ENCODE measurements around the gene TSPAN4. TPM values are rescaled to one million over a fixed set of nuclear protein-coding genes. Genes with fewer than 3 reads are reported as not detected.

The TSPAN4 gene
- total and polyA plus RNA-seq, 2 donors (not counting 1 experiment from before 2014, with no cell fraction given): 2.9 to 7.4 TPM

DNA sequence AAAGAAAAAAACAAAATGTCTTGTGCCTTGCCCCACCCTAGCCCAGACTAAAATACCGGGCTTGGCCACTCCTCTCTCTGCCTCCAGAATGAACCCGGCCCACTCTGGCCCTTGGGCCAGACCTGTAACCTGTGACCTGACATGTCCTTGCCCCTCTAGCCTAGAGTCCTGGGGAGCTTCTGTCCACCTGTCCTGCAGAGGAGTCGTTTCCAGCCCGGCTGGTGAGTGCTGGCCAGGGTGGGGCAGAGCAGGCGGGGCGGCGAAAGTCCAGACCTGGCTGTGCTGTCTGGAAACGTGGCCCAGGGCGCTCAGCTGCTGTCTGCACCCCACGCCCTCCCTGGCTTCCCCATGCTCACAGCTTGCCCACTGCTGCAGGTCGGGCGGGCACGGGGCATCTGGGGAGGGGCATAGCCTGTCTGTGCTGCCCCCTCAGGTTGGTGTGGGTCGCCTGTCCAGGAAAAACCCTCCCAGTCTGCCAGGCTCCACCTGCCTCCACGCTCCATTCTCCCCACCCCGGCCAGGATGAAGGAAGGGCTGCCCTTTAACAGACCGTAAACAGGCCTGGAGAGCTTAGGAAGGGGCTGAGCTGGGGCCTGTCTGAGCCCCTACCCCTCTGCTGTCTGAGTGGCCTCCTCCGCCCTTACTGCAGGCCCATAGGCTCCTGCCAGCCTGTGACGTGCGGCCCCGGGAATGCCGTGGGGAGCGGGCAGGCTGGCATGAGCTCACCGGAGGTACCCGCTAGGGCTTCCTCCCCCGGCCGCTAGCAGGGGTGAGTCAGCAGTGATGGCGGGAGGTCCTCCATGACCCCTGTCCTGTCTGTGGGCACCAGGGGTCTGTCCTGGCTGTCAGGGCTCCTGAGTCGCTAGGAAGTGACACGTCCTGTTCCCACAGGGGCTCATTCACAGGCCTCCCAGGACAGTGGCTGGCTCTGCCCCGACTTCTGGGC, 8.0 kb upstream of the TSPAN4 start:
- no peak overlapping the region for H3K27ac Mint-ChIP-seq
- peaks cover 51% of the 10 kb centered on the region for H4K20me1 ChIP-seq (ENCODE audit: control insufficient read depth, insufficient read depth, low read length, poor library complexity, severe bottlenecking)
- no peak overlapping the region for H3K4me3 ChIP-seq (ENCODE audit: control extremely low read depth in 1 of 5, extremely low read depth in 1 of 5, insufficient read depth in 1 of 5, low read depth in 2 of 5, low read length in 4 of 5)
- peaks cover 27% of the 10 kb centered on the region for H3K4me1 Mint-ChIP-seq
- intact Hi-C loops (cut with micrococcal nuclease): no loop called here
- 37% methylated on average over 25 of the region's 31 CpGs for WGBS (ENCODE audit: insufficient coverage)
- H3K4me1 ChIP-seq (ENCODE audit: control insufficient read depth in 2 of 2, insufficient read depth in 2 of 2, low read length in 2 of 2): peaks cover 36 to 43% of the 10 kb centered on the region in 2 donors
- CTCF ChIA-PET: interaction anchor here (0.9 to 2.1 kb wide), 2 partner anchors 9 to 12 kb away, joined by 3 to 6 read pairs; partner anchors contain the start of gene TSPAN4
- no peak overlapping the region for H3K9ac ChIP-seq (ENCODE audit: low read length)
- no peaks in the 10 kb centered on the region for H3K9me3 Mint-ChIP-seq (ENCODE audit: insufficient read depth)
- H2AFZ ChIP-seq (ENCODE audit: insufficient read depth, low read depth, low read length, poor library complexity, severe bottlenecking): no peak overlapping the region
- no peaks in the 10 kb centered on the region for H3K27me3 Mint-ChIP-seq
- ATAC-seq (ENCODE audit: low read depth) (no peak), DNase-seq (no peak)
- H3K4me3 Mint-ChIP-seq: peak overlapping the region; percentile 50
- no peak for TF ChIP-seq EZH2 (IDR thresholded peaks at IDR 0.05; ENCODE audit: borderline replicate concordance, insufficient read depth, low read depth, low read length, poor library complexity, severe bottlenecking)
- TF ChIP-seq, protein P1, sequence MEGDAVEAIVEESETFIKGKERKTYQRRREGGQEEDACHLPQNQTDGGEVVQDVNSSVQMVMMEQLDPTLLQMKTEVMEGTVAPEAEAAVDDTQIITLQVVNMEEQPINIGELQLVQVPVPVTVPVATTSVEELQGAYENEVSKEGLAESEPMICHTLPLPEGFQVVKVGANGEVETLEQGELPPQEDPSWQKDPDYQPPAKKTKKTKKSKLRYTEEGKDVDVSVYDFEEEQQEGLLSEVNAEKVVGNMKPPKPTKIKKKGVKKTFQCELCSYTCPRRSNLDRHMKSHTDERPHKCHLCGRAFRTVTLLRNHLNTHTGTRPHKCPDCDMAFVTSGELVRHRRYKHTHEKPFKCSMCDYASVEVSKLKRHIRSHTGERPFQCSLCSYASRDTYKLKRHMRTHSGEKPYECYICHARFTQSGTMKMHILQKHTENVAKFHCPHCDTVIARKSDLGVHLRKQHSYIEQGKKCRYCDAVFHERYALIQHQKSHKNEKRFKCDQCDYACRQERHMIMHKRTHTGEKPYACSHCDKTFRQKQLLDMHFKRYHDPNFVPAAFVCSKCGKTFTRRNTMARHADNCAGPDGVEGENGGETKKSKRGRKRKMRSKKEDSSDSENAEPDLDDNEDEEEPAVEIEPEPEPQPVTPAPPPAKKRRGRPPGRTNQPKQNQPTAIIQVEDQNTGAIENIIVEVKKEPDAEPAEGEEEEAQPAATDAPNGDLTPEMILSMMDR (IDR thresholded peaks at IDR 0.05): no peak
- no peak overlapping the region for H3K27ac ChIP-seq (ENCODE audit: low read length in 2 of 2)
- peaks cover 0 to 42% (median 11%) of the 10 kb centered on the region in 4 experiments for H3K27me3 ChIP-seq (replicated peaks in 1 of 4; ENCODE audit: control extremely low read depth in 1 of 4, control insufficient read depth in 3 of 4, insufficient read depth in 4 of 4, low read length in 3 of 4)
- POLR2A ChIA-PET: interaction anchor here (1.1 to 2.0 kb wide), 2 partner anchors 9 to 15 kb away, joined by 5 to 8 read pairs; partner anchors contain the start of genes PNPLA2 and TSPAN4
- H3K9me3 ChIP-seq (ENCODE audit: control extremely low read depth in 1 of 3, control insufficient read depth in 2 of 3, insufficient read depth in 1 of 3, low read length in 2 of 3): peaks cover 0 to 2% (median 0%) of the 10 kb centered on the region in 3 donors
- H3K79me2 ChIP-seq (ENCODE audit: control insufficient read depth, insufficient read depth, low read length): no peaks in the 10 kb centered on the region
- H3K36me3 ChIP-seq (replicated peaks in 1 of 2; ENCODE audit: control extremely low read depth in 1 of 2, control insufficient read depth in 1 of 2, extremely low read depth in 1 of 2, insufficient read depth in 2 of 2, low read length in 1 of 2): peaks cover 0 to 13% of the 10 kb centered on the region in 2 experiments
- peak overlapping the region; percentile 12 for H3K4me2 ChIP-seq (replicated peaks; ENCODE audit: low read depth, low read length, poor library complexity, severe bottlenecking)

DNA sequence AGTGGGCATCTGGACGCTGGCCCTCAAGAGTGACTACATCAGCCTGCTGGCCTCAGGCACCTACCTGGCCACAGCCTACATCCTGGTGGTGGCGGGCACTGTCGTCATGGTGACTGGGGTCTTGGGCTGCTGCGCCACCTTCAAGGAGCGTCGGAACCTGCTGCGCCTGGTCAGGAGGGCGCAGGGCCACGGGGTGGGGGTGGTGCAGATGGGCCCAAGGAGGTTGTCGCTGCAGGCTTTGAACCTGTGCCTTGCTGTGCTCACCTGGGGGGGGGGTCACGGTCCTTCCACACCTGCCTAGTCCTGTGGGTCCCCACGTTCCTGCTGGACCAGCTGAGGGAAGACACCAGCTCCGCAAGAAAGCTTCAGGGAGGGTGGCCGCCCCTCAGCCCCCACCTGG, 6.4 kb upstream of the TSPAN4 start:
- Histone ChIP-seq H3K4me1 (ENCODE audit: control insufficient read depth in 2 of 2, insufficient read depth in 2 of 2, low read length in 2 of 2) (peaks cover 27 to 37% of the 10 kb centered on the region in 2 donors), H3K9ac (ENCODE audit: low read length) (no peak overlapping the region), H2AFZ (ENCODE audit: insufficient read depth, low read depth, low read length, poor library complexity, severe bottlenecking) (no peak overlapping the region), H3K9me3 (ENCODE audit: control extremely low read depth in 1 of 3, control insufficient read depth in 2 of 3, insufficient read depth in 1 of 3, low read length in 2 of 3) (no peaks in the 10 kb centered on the region), H3K27ac (ENCODE audit: low read length in 2 of 2) (no peak overlapping the region), H3K79me2 (ENCODE audit: control insufficient read depth, insufficient read depth, low read length) (peaks cover 9% of the 10 kb centered on the region), H3K36me3 (replicated peaks in 1 of 2; ENCODE audit: control extremely low read depth in 1 of 2, control insufficient read depth in 1 of 2, extremely low read depth in 1 of 2, insufficient read depth in 2 of 2, low read length in 1 of 2) (peaks cover 0 to 19% of the 10 kb centered on the region in 2 experiments), H3K27me3 (replicated peaks in 1 of 4; ENCODE audit: control extremely low read depth in 1 of 4, control insufficient read depth in 3 of 4, insufficient read depth in 4 of 4, low read length in 3 of 4) (peaks cover 0 to 26% (median 6%) of the 10 kb centered on the region in 4 experiments), H3K4me3 (ENCODE audit: control extremely low read depth in 1 of 5, extremely low read depth in 1 of 5, insufficient read depth in 1 of 5, low read depth in 2 of 5, low read length in 4 of 5) (no peak overlapping the region), H3K4me2 (replicated peaks; ENCODE audit: low read depth, low read length, poor library complexity, severe bottlenecking) (no peak overlapping the region), H4K20me1 (ENCODE audit: control insufficient read depth, insufficient read depth, low read length, poor library complexity, severe bottlenecking) (peaks cover 53% of the 10 kb centered on the region)
- Mint-ChIP-seq H3K9me3 (ENCODE audit: insufficient read depth) (no peaks in the 10 kb centered on the region), H3K27me3 (no peaks in the 10 kb centered on the region), H3K27ac (no peak overlapping the region), H3K4me3 (no peak overlapping the region), H3K4me1 (peaks cover 26% of the 10 kb centered on the region)
- POLR2A ChIA-PET: interaction anchor here (0.6 kb wide), 1 partner anchor 36 kb away, joined by 5 read pairs; no protein-coding TSS in a partner anchor
- intact Hi-C loops (cut with micrococcal nuclease): no loop called here
- DNase-seq (no peak), ATAC-seq (ENCODE audit: low read depth) (no peak)
- TF ChIP-seq, protein P1 (IDR thresholded peaks at IDR 0.05): no peak
- no peak for TF ChIP-seq EZH2 (IDR thresholded peaks at IDR 0.05; ENCODE audit: borderline replicate concordance, insufficient read depth, low read depth, low read length, poor library complexity, severe bottlenecking)
- CTCF ChIA-PET: no interaction called here
- 92% methylated on average over 12 of the region's 14 CpGs for WGBS (ENCODE audit: insufficient coverage)
